K562 (cell line): ENCODE data around the gene DNMBP. TPM values are rescaled to one million over a fixed set of nuclear protein-coding genes. Genes with fewer than 3 reads are reported as not detected.

ENCODE experiments used
- CHD7 ChIP-seq: fragments of 200-600 bp; sonication (generic); IDR thresholded peaks from one replicate; pipeline ENCODE4 v1.6.1; 2012; ENCODE audit warnings: mild to moderate bottlenecking, low read depth, low read length, inconsistent platforms
- DPF2 ChIP-seq: fragments of 450-650 bp; IDR thresholded peaks from 2 replicates; pipeline ENCODE4 v1.6.1; 2016
- ELF4 ChIP-seq: fragments of 450-650 bp; formaldehyde crosslinking; IDR thresholded peaks from 2 replicates; pipeline ENCODE4 v1.4.0; 2022; ENCODE audit warnings: missing genetic modification characterization
- JUN ChIP-seq, 2 experiments: sonication (generic) in 1 of 2; formaldehyde crosslinking in 1 of 2; IDR thresholded peaks; 2 replicates each; pipeline versions ENCODE4 v1.6.1 to v1.8.0; 2012 to 2022; ENCODE audit warnings: borderline replicate concordance in 2 of 2, mild to moderate bottlenecking in 2 of 2, improper control_type of control experiment in 1 of 2, low read depth in 1 of 2, low read length in 1 of 2, missing genetic modification reagents in 1 of 2
- KDM1A ChIP-seq, 2 experiments: fragments of 450-650 bp; IDR thresholded peaks; 2 replicates each; pipeline ENCODE4 v1.6.1; 2016; ENCODE audit warnings: mild to moderate bottlenecking in 2 of 2
- SPI1 ChIP-seq: IDR thresholded peaks from 2 replicates; pipeline ENCODE4 v1.6.1; 2011; ENCODE audit warnings: low read depth, low read length, control low read depth, borderline replicate concordance
- TCF15 ChIP-seq: fragments of 250-450 bp; sonication (Bioruptor Pico); IDR thresholded peaks from 2 replicates; pipeline ENCODE4 v1.8.0; 2022; ENCODE audit warnings: moderate library complexity, mild to moderate bottlenecking, inconsistent platforms
- polyA plus RNA-seq, 8 experiments: library from polyadenylated mRNA; depleted of rRNA in 4 of 8; stranded (reverse) in 5 of 8; unstranded in 3 of 8; fragments of >200 nt; fragmentation: Nextera tagmentation in 2 of 8; fragmentation: Illumina TruSeq in 1 of 8; extraction: Ambion mirVana in 2 of 8; extraction: Trizol in 1 of 8; gene quantifications; 2 replicates each; pipeline versions ENCODE4 v1.2.1 to v1.2.3, GENCODE V29; 2011 to 2014; ENCODE audit warnings: inconsistent platforms in 1 of 8, missing spikeins in 1 of 8
- total RNA-seq, 7 experiments: library from RNA; depleted of rRNA in 6 of 7; stranded (reverse); fragments of >200 nt in 6 of 7; fragmentation: Illumina TruSeq in 2 of 7; extraction: Trizol in 2 of 7; gene quantifications; 2 replicates each; pipeline versions ENCODE4 v1.2.1 to v1.2.3, GENCODE V29; 2011 to 2021; ENCODE audit warnings: low replicate concordance in 1 of 7

DNMBP gene
- total and polyA plus RNA-seq, 9 of the 15 experiments (the other 6 are each of a cell fraction or from before 2014, with no cell fraction given): 0.83 to 3.7 (median 2.2) TPM

- TF ChIP-seq CHD7 (no peak), ELF4 (no peak), DPF2 (peak; percentile 47), KDM1A (IDR thresholded peaks at IDR 0.05) (peak in 1 of 2 experiments; percentile 33; a peak in 2 of 4 replicates), JUN (IDR thresholded peaks at IDR 0.05; ENCODE audit: borderline replicate concordance, low read depth, low read length) (0 out of 2 replicates have a peak, but pooled peaks have one; percentile 47), JUN (CRISPR knock-in tag; IDR thresholded peaks at IDR 0.05; ENCODE audit: borderline replicate concordance) (no peak), TCF15 (CRISPR knock-in tag) (no peak), SPI1 (peak; percentile 92)
- TF ChIP-seq, all 486 proteins: peak for 17
Measured at GRCh38 chr10:100006243-100006886, 3.4 kb downstream of the DNMBP start (continued).
